ENCODE results near the gene MAT2A. TPM values are rescaled to one million over a fixed set of nuclear protein-coding genes. Genes with fewer than 3 reads are reported as not detected.
"Not testable (repeated sequence)": the region's sequence is repeated elsewhere in the genome, so short reads cannot be mapped to it uniquely, and the experiment has no call there.

Gene MAT2A
- total RNA-seq, 1 donor from 2014 or later, result 145 TPM

DNA sequence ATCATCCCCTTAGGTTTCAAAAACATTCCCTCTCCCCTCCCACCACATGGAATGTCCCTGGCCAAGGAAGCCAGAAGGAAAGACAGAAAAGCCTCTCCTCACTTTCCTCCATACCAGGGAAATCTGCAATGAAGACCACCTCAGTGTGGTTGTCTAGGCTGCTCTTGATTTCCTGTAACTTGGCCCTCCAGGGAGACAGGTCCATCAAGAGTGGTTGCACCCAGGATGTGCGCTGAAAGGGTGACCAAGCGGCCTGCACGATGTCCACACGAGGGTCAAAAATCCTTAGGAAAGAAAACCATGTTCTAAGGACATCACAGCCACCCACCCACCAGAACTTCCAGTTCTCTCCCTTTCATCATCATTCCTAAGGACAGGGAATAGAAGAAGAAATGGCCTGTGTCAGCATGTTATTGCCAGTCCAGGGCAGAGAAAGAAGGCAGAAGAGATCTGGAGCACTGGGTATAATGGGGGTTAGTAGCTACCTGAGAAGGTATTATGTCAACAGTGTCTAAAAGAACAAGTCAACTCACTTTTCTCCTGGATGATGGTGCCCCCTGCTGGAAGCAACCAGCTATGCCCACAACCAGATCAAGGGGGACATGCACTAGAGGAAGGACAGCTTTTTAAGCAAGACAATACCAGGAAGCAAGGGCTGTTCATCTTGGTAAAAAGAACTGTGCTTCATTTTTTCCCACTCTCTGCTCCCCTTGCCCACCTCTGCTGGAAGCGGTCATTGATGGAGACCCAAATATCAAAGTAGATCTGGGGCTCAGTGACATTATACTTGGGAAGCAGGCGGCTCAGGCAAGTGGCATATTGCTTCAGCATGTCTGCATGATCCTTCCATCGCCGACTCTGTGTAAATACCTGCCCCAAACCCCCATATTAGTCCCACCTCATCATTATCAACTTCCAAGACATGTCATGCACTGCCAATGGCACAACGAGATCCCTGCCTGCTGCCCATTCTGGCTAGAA, 13.0 kb downstream of the MAT2A start:
- TF ChIP-seq, protein P1, sequence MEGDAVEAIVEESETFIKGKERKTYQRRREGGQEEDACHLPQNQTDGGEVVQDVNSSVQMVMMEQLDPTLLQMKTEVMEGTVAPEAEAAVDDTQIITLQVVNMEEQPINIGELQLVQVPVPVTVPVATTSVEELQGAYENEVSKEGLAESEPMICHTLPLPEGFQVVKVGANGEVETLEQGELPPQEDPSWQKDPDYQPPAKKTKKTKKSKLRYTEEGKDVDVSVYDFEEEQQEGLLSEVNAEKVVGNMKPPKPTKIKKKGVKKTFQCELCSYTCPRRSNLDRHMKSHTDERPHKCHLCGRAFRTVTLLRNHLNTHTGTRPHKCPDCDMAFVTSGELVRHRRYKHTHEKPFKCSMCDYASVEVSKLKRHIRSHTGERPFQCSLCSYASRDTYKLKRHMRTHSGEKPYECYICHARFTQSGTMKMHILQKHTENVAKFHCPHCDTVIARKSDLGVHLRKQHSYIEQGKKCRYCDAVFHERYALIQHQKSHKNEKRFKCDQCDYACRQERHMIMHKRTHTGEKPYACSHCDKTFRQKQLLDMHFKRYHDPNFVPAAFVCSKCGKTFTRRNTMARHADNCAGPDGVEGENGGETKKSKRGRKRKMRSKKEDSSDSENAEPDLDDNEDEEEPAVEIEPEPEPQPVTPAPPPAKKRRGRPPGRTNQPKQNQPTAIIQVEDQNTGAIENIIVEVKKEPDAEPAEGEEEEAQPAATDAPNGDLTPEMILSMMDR (IDR thresholded peaks at IDR 0.05; ENCODE audit: borderline replicate concordance), result peak; percentile 93
- no peak overlapping the region for H3K27ac ChIP-seq (replicated peaks)

DNA sequence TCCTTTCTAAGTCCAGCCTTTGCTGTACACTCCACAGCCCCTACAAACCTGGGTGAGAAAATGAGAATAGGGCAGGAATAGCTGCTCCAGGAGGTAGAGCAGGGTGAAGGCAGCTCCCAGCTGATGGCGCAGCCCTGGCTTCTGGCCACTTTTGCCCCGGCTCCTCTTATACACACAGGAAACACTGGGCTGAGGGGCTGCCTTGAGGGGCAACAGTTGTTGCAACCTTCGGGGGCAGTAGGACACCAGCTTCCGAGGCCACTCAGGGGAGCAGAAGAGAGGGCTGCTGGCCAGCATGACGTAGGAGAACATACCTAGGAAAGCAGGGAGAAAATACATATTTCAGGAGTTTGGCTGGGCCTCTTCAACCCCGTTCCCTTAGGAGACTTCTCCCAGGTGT, 14.2 kb downstream of the MAT2A start:
- peaks cover 89% of the 10 kb centered on the region for H3K36me3 ChIP-seq
- no peak for DNase-seq

More for the DNA sequence above, 13.0 kb downstream of the MAT2A start:
- Histone ChIP-seq H3K27me3 (ENCODE audit: low read depth) (no peaks in the 10 kb centered on the region), H3K4me1 (peaks cover 8% of the 10 kb centered on the region), H3K4me3 (no peak overlapping the region), H3K9me3 (replicated peaks) (no peaks in the 10 kb centered on the region), H3K36me3 (peaks cover 78% of the 10 kb centered on the region)
- intact Hi-C loops (cut with micrococcal nuclease), result loop anchor here (2.0 kb wide), 1 partner anchor 131 kb away; no protein-coding TSS in a partner anchor
- peak; percentile 79 for DNase-seq

DNA sequence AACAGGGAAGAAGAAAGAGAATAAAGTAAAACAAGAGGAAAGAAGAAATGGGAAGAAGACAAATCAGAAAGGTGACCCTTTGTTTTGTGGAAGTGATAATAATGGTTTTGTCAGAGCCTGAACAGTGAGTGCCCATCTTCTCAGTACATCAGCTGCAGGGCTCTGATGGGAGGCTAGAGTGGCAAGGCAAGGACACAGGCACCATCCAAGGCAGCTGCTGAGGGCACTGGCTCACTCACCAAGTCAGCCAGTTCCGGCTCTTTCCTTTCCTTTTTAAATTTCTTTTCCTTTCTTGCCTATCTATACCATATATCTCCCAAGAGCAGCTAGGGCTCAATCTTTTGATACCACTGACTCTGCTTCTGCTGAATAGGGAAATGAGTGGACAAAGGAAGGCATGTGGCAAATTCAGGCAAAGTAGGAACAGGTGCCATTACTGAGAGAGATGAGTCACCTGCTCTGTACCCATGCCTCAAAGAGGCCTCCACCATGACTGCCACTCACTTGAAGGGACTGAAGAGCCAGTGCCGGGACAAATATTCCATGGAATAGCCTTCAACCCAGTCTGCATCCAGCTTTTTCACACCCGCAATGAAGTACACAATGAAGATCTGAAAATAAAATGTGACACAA, 16.1 kb downstream of the MAT2A start:
- no peaks in the 10 kb centered on the region for H3K9me3 ChIP-seq (replicated peaks)
- no peak overlapping the region for H3K4me3 ChIP-seq
- no peak overlapping the region for H3K27ac ChIP-seq (replicated peaks)
- intact Hi-C loops (cut with micrococcal nuclease), result no loop called here
- H3K27me3 ChIP-seq (ENCODE audit: low read depth), result no peaks in the 10 kb centered on the region
- DNase-seq, result no peak
- peaks cover 21% of the 10 kb centered on the region for H3K4me1 ChIP-seq
- TF ChIP-seq, protein P1 (IDR thresholded peaks at IDR 0.05; ENCODE audit: borderline replicate concordance), result no peak
- H3K36me3 ChIP-seq, result peaks cover 84% of the 10 kb centered on the region

More for the DNA sequence above, 14.2 kb downstream of the MAT2A start:
- no peaks in the 10 kb centered on the region for H3K27me3 ChIP-seq (ENCODE audit: low read depth)
- H3K9me3 ChIP-seq (replicated peaks), result no peaks in the 10 kb centered on the region
- TF ChIP-seq, protein P1 (IDR thresholded peaks at IDR 0.05; ENCODE audit: borderline replicate concordance), result no peak
- no peak overlapping the region for H3K4me3 ChIP-seq
- no peak overlapping the region for H3K27ac ChIP-seq (replicated peaks)
- peaks cover 8% of the 10 kb centered on the region for H3K4me1 ChIP-seq
- intact Hi-C loops (cut with micrococcal nuclease), result loop anchor here (2.0 kb wide), 1 partner anchor 132 kb away; no protein-coding TSS in a partner anchor

DNA sequence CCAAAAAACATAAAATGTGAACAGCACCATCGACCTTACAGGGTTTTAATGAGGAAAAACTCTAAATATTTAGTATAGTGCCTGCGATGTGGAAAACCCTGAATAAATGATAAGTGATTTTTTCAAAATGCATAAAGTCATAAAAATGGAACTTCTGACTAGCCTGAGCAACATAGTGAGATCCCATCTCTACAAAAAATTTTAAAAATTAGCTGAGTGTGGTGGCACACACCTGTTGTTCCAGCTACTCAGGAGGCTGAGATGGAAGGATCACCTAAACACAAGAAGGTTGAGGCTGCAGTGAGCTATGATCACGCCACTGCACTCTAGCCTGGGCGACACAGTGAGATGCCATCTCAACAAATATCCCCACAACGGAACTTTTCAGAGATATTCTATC, 18.2 kb downstream of the MAT2A start:
- H3K4me3 ChIP-seq, result no peak overlapping the region
- H3K4me1 ChIP-seq, result peaks cover 34% of the 10 kb centered on the region
- TF ChIP-seq, protein P1 (IDR thresholded peaks at IDR 0.05; ENCODE audit: borderline replicate concordance), result no peak
- DNase-seq, result no peak
- H3K9me3 ChIP-seq (replicated peaks), result no peaks in the 10 kb centered on the region
- H3K27ac ChIP-seq (replicated peaks), result no peak overlapping the region
- H3K36me3 ChIP-seq, result peaks cover 65% of the 10 kb centered on the region
- H3K27me3 ChIP-seq (ENCODE audit: low read depth), result no peaks in the 10 kb centered on the region
- intact Hi-C loops (cut with micrococcal nuclease), result no loop called here

DNA sequence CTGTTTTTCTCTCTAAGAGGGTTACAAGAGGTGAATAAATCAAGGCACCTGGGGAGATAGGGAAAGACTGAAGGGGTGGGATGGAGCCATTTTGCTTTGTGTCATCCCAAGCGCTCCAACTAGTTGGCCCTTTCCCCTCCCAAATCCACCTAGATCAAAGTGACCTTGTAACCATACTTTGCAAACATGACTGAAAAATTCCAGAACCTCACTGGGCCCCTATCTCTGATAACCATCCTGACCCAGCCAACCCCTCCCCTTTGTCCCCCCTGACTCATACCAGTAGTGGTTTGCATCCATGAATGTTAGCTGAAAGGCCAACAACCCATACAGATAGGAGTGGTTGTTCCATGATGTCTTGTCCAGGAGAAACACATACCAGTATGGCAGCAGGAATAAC, 19.2 kb downstream of the MAT2A start:
- no peak overlapping the region for H3K4me3 ChIP-seq
- H3K36me3 ChIP-seq, result peaks cover 55% of the 10 kb centered on the region
- intact Hi-C loops (cut with micrococcal nuclease), result no loop called here

DNA sequence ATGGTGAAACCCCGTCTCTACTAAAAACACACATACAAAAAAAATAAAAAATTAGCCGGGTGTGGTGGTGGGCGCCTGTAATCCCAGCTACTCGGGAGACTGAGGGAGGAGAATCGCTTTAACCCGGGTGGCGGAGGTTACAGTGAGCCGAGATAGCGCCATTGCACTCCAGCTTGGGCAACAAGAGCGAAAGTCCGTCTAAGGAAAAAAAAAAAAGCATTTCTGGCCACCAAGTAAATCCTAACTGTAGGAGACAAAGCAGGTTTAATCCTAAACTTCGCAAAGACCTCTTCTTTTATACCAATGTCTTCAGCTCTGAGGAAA, 21.4 kb downstream of the MAT2A start:
- H3K27ac ChIP-seq (replicated peaks); H3K27me3 ChIP-seq (ENCODE audit: low read depth); H3K9me3 ChIP-seq (replicated peaks); DNase-seq; intact Hi-C loops (cut with micrococcal nuclease): not testable (repeated sequence)
- peak overlapping the region; percentile 83 for H3K4me3 ChIP-seq
- peaks cover 35% of the 10 kb centered on the region for H3K4me1 ChIP-seq
- H3K36me3 ChIP-seq, result peaks cover 32% of the 10 kb centered on the region

More for the DNA sequence above, 19.2 kb downstream of the MAT2A start:
- H3K4me1 ChIP-seq, result peaks cover 35% of the 10 kb centered on the region
- H3K9me3 ChIP-seq (replicated peaks), result no peaks in the 10 kb centered on the region
- H3K27me3 ChIP-seq (ENCODE audit: low read depth), result no peaks in the 10 kb centered on the region
- DNase-seq, result no peak
- H3K27ac ChIP-seq (replicated peaks), result no peak overlapping the region
- TF ChIP-seq, protein P1 (IDR thresholded peaks at IDR 0.05; ENCODE audit: borderline replicate concordance), result no peak

All from left ventricle myocardium inferior (tissue), 1 donor.